ENCODE results near the gene DOCK10. TPM values are rescaled to one million over a fixed set of nuclear protein-coding genes. Genes with fewer than 3 reads are reported as not detected.
A peak's percentile ranks its signal among the peaks of the same experiment; 100 is the strongest.

Gene DOCK10
- total and polyA plus RNA-seq, 2 donors (not counting 3 experiments of a cell fraction or from before 2014, with no cell fraction given) = 5.8 to 23.0 TPM

GRCh38 chr2:224968051-224968450 lies 74.2 kb downstream of the DOCK10 start:
- dilution Hi-C loops (cut with MboI; ENCODE audit: extremely low pct_ligation_motif_present, low sequenced_read_pairs) = no loop called here
- intact Hi-C loops (cut with micrococcal nuclease) = no loop called here
- ChIA-PET CTCF (interaction anchor here (1.0 kb wide), 1 partner anchor 8 kb away, joined by 3 read pairs; no protein-coding TSS in a partner anchor), POLR2A (no interaction called here)
- FAIRE-seq (no peak), DNase-seq (ENCODE audit: low read depth, low spot score) (no peak)
- H3K9me1 ChIP-seq (replicated peaks; ENCODE audit: control insufficient read depth, extremely low read depth, insufficient read depth, low read length) = no peaks in the 10 kb centered on the region
- no peak overlapping the region for H3K4me2 ChIP-seq (ENCODE audit: insufficient read depth, low read length)
- no peaks in the 10 kb centered on the region for H3K36me3 ChIP-seq (ENCODE audit: control insufficient read depth in 2 of 2, extremely low read depth in 1 of 2, insufficient read depth in 2 of 2, low read length in 2 of 2)
- no peak overlapping the region for H3K4me3 ChIP-seq (replicated peaks in 1 of 3; ENCODE audit: insufficient read depth in 1 of 3, low read depth in 1 of 3, low read length in 3 of 3)
- H3K27me3 ChIP-seq (ENCODE audit: control insufficient read depth in 2 of 2, insufficient read depth in 2 of 2, low read length in 2 of 2) = no peaks in the 10 kb centered on the region
- no peaks in the 10 kb centered on the region for H3K9me3 ChIP-seq (replicated peaks; ENCODE audit: control insufficient read depth, insufficient read depth, low read length)
- H2AFZ ChIP-seq (ENCODE audit: low read depth, low read length) = no peak overlapping the region
- no peak for TF ChIP-seq CTCF (IDR thresholded peaks at IDR 0.05; ENCODE audit: extremely low read depth in 1 of 2, insufficient read depth in 1 of 2, low read depth in 1 of 2, low read length in 2 of 2)
- no peak for TF ChIP-seq EZH2 (IDR thresholded peaks at IDR 0.05; ENCODE audit: borderline replicate concordance, low read depth, low read length, severe bottlenecking)
- no peak for TF ChIP-seq POLR2A (IDR thresholded peaks at IDR 0.05; ENCODE audit: low read depth, low read length)
- peak; percentile 9 for TF ChIP-seq FOS (IDR thresholded peaks at IDR 0.05; ENCODE audit: borderline replicate concordance, insufficient read depth, low read length)
- no peak for TF ChIP-seq MYC (IDR thresholded peaks at IDR 0.05; ENCODE audit: low read depth, low read length)
- BruUV-seq (replicated peaks) = no TSS peak
- no peaks in the 10 kb centered on the region for H3K79me2 ChIP-seq (ENCODE audit: control insufficient read depth, insufficient read depth, low read length)
- no peaks in the 10 kb centered on the region for H4K20me1 ChIP-seq (replicated peaks; ENCODE audit: control insufficient read depth, extremely low read depth, insufficient read depth, low read length)
- H3K27ac ChIP-seq (ENCODE audit: insufficient read depth, low read depth, low read length) = no peak overlapping the region
- H3K4me1 ChIP-seq (ENCODE audit: control insufficient read depth, extremely low read depth, insufficient read depth, low read length) = no peaks in the 10 kb centered on the region
- H3K9ac ChIP-seq (replicated peaks; ENCODE audit: extremely low read depth, insufficient read depth, low read length) = no peak overlapping the region

- Histone ChIP-seq H3K9me3 (replicated peaks; ENCODE audit: control insufficient read depth, insufficient read depth, low read length) (no peaks in the 10 kb centered on the region), H3K4me3 (replicated peaks in 1 of 3; ENCODE audit: insufficient read depth in 1 of 3, low read depth in 1 of 3, low read length in 3 of 3) (no peak overlapping the region), H3K9me1 (replicated peaks; ENCODE audit: control insufficient read depth, extremely low read depth, insufficient read depth, low read length) (no peaks in the 10 kb centered on the region), H3K4me2 (ENCODE audit: insufficient read depth, low read length) (no peak overlapping the region), H4K20me1 (replicated peaks; ENCODE audit: control insufficient read depth, extremely low read depth, insufficient read depth, low read length) (no peaks in the 10 kb centered on the region), H3K36me3 (ENCODE audit: control insufficient read depth in 2 of 2, extremely low read depth in 1 of 2, insufficient read depth in 2 of 2, low read length in 2 of 2) (no peaks in the 10 kb centered on the region), H3K4me1 (ENCODE audit: control insufficient read depth, extremely low read depth, insufficient read depth, low read length) (no peaks in the 10 kb centered on the region), H3K9ac (replicated peaks; ENCODE audit: extremely low read depth, insufficient read depth, low read length) (no peak overlapping the region), H3K79me2 (ENCODE audit: control insufficient read depth, insufficient read depth, low read length) (no peaks in the 10 kb centered on the region), H3K27me3 (ENCODE audit: control insufficient read depth in 2 of 2, insufficient read depth in 2 of 2, low read length in 2 of 2) (no peaks in the 10 kb centered on the region), H2AFZ (ENCODE audit: low read depth, low read length) (no peak overlapping the region), H3K27ac (ENCODE audit: insufficient read depth, low read depth, low read length) (no peak overlapping the region)
- TF ChIP-seq CTCF (IDR thresholded peaks at IDR 0.05; ENCODE audit: extremely low read depth in 1 of 2, insufficient read depth in 1 of 2, low read depth in 1 of 2, low read length in 2 of 2) (no peak), POLR2AphosphoS5 (IDR thresholded peaks at IDR 0.05; ENCODE audit: insufficient read depth, low read depth, low read length) (no peak), EZH2 (IDR thresholded peaks at IDR 0.05; ENCODE audit: borderline replicate concordance, low read depth, low read length, severe bottlenecking) (no peak), JUN (IDR thresholded peaks at IDR 0.05; ENCODE audit: borderline replicate concordance, insufficient read depth, insufficient read length, low read depth) (no peak), FOS (IDR thresholded peaks at IDR 0.05; ENCODE audit: borderline replicate concordance, insufficient read depth, low read length) (no peak), GATA2 (IDR thresholded peaks at IDR 0.05; ENCODE audit: insufficient read depth, insufficient read length, low read depth, low read length) (no peak), MAX (IDR thresholded peaks at IDR 0.05; ENCODE audit: insufficient read depth, insufficient read length) (no peak), POLR2A (IDR thresholded peaks at IDR 0.05; ENCODE audit: low read depth, low read length) (no peak), MYC (IDR thresholded peaks at IDR 0.05; ENCODE audit: low read depth, low read length) (no peak)
- intact Hi-C loops (cut with micrococcal nuclease) = no loop called here
- DNase-seq (ENCODE audit: low read depth, low spot score) (no peak), FAIRE-seq (no peak)
- dilution Hi-C loops (cut with MboI; ENCODE audit: extremely low pct_ligation_motif_present, low sequenced_read_pairs) = no loop called here
- ChIA-PET POLR2A (no interaction called here), CTCF (no interaction called here)
- BruUV-seq (replicated peaks) = no TSS peak
Measured at GRCh38 chr2:224966613-224967012, 75.7 kb downstream of the DOCK10 start.
